H1 (cell line): ENCODE results near the gene DYNC1LI1. TPM values are rescaled to one million over a fixed set of nuclear protein-coding genes. Genes with fewer than 3 reads are reported as not detected.

Experiments
- CTCF ChIA-PET: fragments of 300-600 bp; sonication (Branson Sonifier 250); formaldehyde crosslinking; loops from one replicate; lab custom pipeline; 2021; ENCODE audit not compliant: partially characterized antibody; lab: Charles Lee
- POLR2A ChIA-PET: fragments of 300-600 bp; sonication (Branson Sonifier 250); formaldehyde crosslinking; loops from one replicate; lab custom pipeline; 2021; ENCODE audit warnings: inconsistent platforms; ENCODE audit not compliant: partially characterized antibody; lab: Charles Lee
- DNase-seq, 2 experiments: peaks; one replicate each; pipeline versions ENCODE4 v3.0.0 to v3.0.0-alpha.2; 2010 to 2022; ENCODE audit warnings: low spot score in 2 of 2, low read depth in 1 of 2, mixed read lengths in 1 of 2
- FAIRE-seq: peaks from 2 replicates; lab custom pipeline; 2011; peaks lifted over from hg19 to GRCh38; lab: Jason Lieb, UNC
- H2AFZ ChIP-seq: 2 replicates; pipeline ENCODE4 v1.8.1; 2012; ENCODE audit warnings: low read length, inconsistent platforms
- H2AK5ac ChIP-seq: 2 replicates; pipeline ENCODE4 v1.6.1; 2013; ENCODE audit warnings: low read depth, low read length
- H2BK120ac ChIP-seq: replicated peaks from 2 replicates; pipeline ENCODE3; 2013; ENCODE audit warnings: low read depth, low read length, inconsistent platforms
- H2BK12ac ChIP-seq: 2 replicates; pipeline ENCODE4 v1.6.1; 2013; ENCODE audit warnings: low read depth, low read length
- H2BK15ac ChIP-seq: 2 replicates; pipeline ENCODE4 v1.6.1; 2013; ENCODE audit warnings: low read length
- H2BK20ac ChIP-seq: 2 replicates; pipeline ENCODE4 v1.6.1; 2013; ENCODE audit warnings: low read length
- H2BK5ac ChIP-seq: 2 replicates; pipeline ENCODE4 v1.6.1; 2013; ENCODE audit warnings: low read depth, low read length
- H3K14ac ChIP-seq: 2 replicates; pipeline ENCODE4 v1.6.1; 2013; ENCODE audit warnings: inconsistent platforms; ENCODE audit not compliant: insufficient read length
- H3K18ac ChIP-seq: 2 replicates; pipeline ENCODE4 v1.6.1; 2013; ENCODE audit warnings: low read length; ENCODE audit errors: extremely low read depth
- H3K23ac ChIP-seq: 2 replicates; pipeline ENCODE4 v1.6.1; 2013; ENCODE audit warnings: inconsistent platforms; ENCODE audit not compliant: insufficient read length
- H3K23me2 ChIP-seq: 2 replicates; pipeline ENCODE4 v1.6.1; 2013; ENCODE audit warnings: low read depth, low read length
- H3K27ac ChIP-seq: 2 replicates; pipeline ENCODE4 v1.6.1; 2011; ENCODE audit warnings: low read depth, low read length, inconsistent platforms
- H3K27me3 ChIP-seq, 4 experiments: replicated peaks in 1 of 4; 1 replicate in 1 of 4; 2 replicates in 3 of 4; pipeline versions ENCODE4 v1.6.1 to v1.8.1; 2011 to 2013; ENCODE audit warnings: low read length in 3 of 4, mild to moderate bottlenecking in 3 of 4, inconsistent platforms in 2 of 4, mixed read lengths in 2 of 4, moderate library complexity in 1 of 4; ENCODE audit not compliant: control insufficient read depth in 3 of 4, insufficient read depth in 3 of 4; ENCODE audit errors: extremely low read depth in 1 of 4
- H3K36me3 ChIP-seq, 4 experiments: 2 replicates each; pipeline versions ENCODE4 v1.6.1 to v1.8.1; 2011 to 2013; ENCODE audit warnings: mild to moderate bottlenecking in 4 of 4, low read length in 3 of 4, moderate library complexity in 2 of 4, control low read depth in 1 of 4, inconsistent platforms in 1 of 4; ENCODE audit not compliant: insufficient read depth in 4 of 4, control insufficient read depth in 2 of 4
- H3K4ac ChIP-seq: replicated peaks from 2 replicates; pipeline ENCODE3; 2013; ENCODE audit warnings: low read length, low read depth, mixed read lengths, inconsistent platforms; ENCODE audit not compliant: insufficient read length
- H3K4me1 ChIP-seq, 4 experiments: replicated peaks in 1 of 4; 1 replicate in 1 of 4; 2 replicates in 3 of 4; pipeline versions ENCODE4 v1.6.1 to v1.8.1; 2011 to 2013; ENCODE audit warnings: low read length in 3 of 4, inconsistent platforms in 2 of 4, mixed read lengths in 1 of 4; ENCODE audit not compliant: insufficient read depth in 4 of 4, control insufficient read depth in 3 of 4
- H3K4me2 ChIP-seq, 2 experiments: 2 replicates each; pipeline versions ENCODE4 v1.6.1 to v1.8.1; 2011 to 2013; ENCODE audit warnings: low read depth in 2 of 2, low read length in 2 of 2, control low read depth in 1 of 2, inconsistent platforms in 1 of 2, mild to moderate bottlenecking in 1 of 2; ENCODE audit not compliant: insufficient read depth in 1 of 2
- H3K4me3 ChIP-seq, 4 experiments: fragments of 200-600, 300-600 bp in 1 of 4; sonication (generic), shearing (Covaris generic), sonication (Bioruptor Twin) in 1 of 4; 2 replicates each; pipeline versions ENCODE4 v1.5.1 to v1.8.1; 2011 to 2016; ENCODE audit warnings: low read length in 4 of 4, low read depth in 3 of 4, control low read depth in 2 of 4, inconsistent platforms in 2 of 4, mild to moderate bottlenecking in 2 of 4, mixed read lengths in 1 of 4, moderate library complexity in 1 of 4; ENCODE audit not compliant: insufficient read depth in 2 of 4; ENCODE audit errors: extremely low read depth in 1 of 4
- H3K56ac ChIP-seq: replicated peaks from 2 replicates; pipeline ENCODE3; 2013; ENCODE audit warnings: low read depth, mild to moderate bottlenecking, mixed read lengths, low read length, inconsistent platforms; ENCODE audit not compliant: insufficient read length
- H3K79me1 ChIP-seq: 2 replicates; pipeline ENCODE4 v1.6.1; 2013; ENCODE audit warnings: low read depth, low read length, control low read depth
- H3K79me2 ChIP-seq, 2 experiments: 2 replicates each; pipeline versions ENCODE4 v1.6.1 to v1.8.1; 2012 to 2013; ENCODE audit warnings: low read length in 2 of 2, mild to moderate bottlenecking in 2 of 2, inconsistent platforms in 1 of 2; ENCODE audit not compliant: insufficient read depth in 2 of 2, control insufficient read depth in 1 of 2
- H3K9ac ChIP-seq, 4 experiments: replicated peaks in 1 of 4; 1 replicate in 1 of 4; 2 replicates in 3 of 4; pipeline versions ENCODE4 v1.6.1 to v1.8.1; 2011 to 2013; ENCODE audit warnings: low read depth in 3 of 4, low read length in 3 of 4, control low read depth in 2 of 4, mild to moderate bottlenecking in 2 of 4, moderate library complexity in 2 of 4, inconsistent platforms in 1 of 4; ENCODE audit errors: extremely low read depth in 1 of 4
- H3K9me3 ChIP-seq, 2 experiments: 2 replicates each; pipeline versions ENCODE4 v1.6.1 to v1.8.1; 2012 to 2013; ENCODE audit warnings: mild to moderate bottlenecking in 2 of 2, moderate library complexity in 2 of 2, control low read depth in 1 of 2, inconsistent platforms in 1 of 2, low read depth in 1 of 2, low read length in 1 of 2, mixed read lengths in 1 of 2; ENCODE audit not compliant: insufficient read depth in 2 of 2
- H4K20me1 ChIP-seq, 2 experiments: replicated peaks in 1 of 2; 2 replicates each; pipeline versions ENCODE3 to v1.8.1; 2011 to 2013; ENCODE audit warnings: inconsistent platforms in 2 of 2, low read length in 2 of 2, mild to moderate bottlenecking in 1 of 2; ENCODE audit not compliant: insufficient read depth in 2 of 2, control insufficient read depth in 1 of 2
- H4K5ac ChIP-seq: 2 replicates; pipeline ENCODE4 v1.6.1; 2013; ENCODE audit warnings: low read length, low read depth, mixed read lengths, inconsistent platforms; ENCODE audit not compliant: insufficient read length
- H4K8ac ChIP-seq: 2 replicates; pipeline ENCODE4 v1.8.0; 2013; ENCODE audit warnings: mild to moderate bottlenecking, moderate library complexity, low read length, inconsistent platforms; ENCODE audit not compliant: insufficient read depth; ENCODE audit errors: extremely low read depth
- H4K91ac ChIP-seq: replicated peaks from 2 replicates; pipeline ENCODE3; 2013; ENCODE audit warnings: low read length, mixed read lengths, inconsistent platforms; ENCODE audit not compliant: insufficient read length
- CREB1 ChIP-seq: IDR thresholded peaks from 2 replicates; pipeline ENCODE4 v1.6.1; 2012; ENCODE audit warnings: inconsistent platforms
- CTCF ChIP-seq, 3 experiments: IDR thresholded peaks; 1 replicate in 2 of 3; 2 replicates in 1 of 3; pipeline versions ENCODE4 v1.5.1 to v1.6.1; 2011; ENCODE audit warnings: low read length in 3 of 3, mild to moderate bottlenecking in 3 of 3, inconsistent platforms in 2 of 3, low read depth in 1 of 3, moderate library complexity in 1 of 3; ENCODE audit not compliant: insufficient read depth in 1 of 3; ENCODE audit errors: control extremely low read depth in 1 of 3
- EZH2 ChIP-seq: fragments of 200-600 bp; sonication (generic); IDR thresholded peaks from 2 replicates; pipeline ENCODE4 v1.7.1; 2012; ENCODE audit warnings: low read depth, mild to moderate bottlenecking, moderate library complexity, low read length, inconsistent platforms; ENCODE audit not compliant: severe bottlenecking
- KDM4A ChIP-seq: IDR thresholded peaks from one replicate; pipeline ENCODE4 v1.7.1; 2012; ENCODE audit warnings: low read depth, mild to moderate bottlenecking, moderate library complexity, low read length, inconsistent platforms; ENCODE audit not compliant: severe bottlenecking
- KDM5A ChIP-seq: fragments of 200-600 bp; IDR thresholded peaks from 2 replicates; pipeline ENCODE4 v1.7.1; 2012; ENCODE audit warnings: mild to moderate bottlenecking, low read length, inconsistent platforms, mixed read lengths
- MAFK ChIP-seq: IDR thresholded peaks from 2 replicates; pipeline ENCODE4 v1.6.1; 2012; ENCODE audit warnings: low read depth, mild to moderate bottlenecking, improper control_type of control experiment, low read length
- SP1 ChIP-seq: IDR thresholded peaks from 2 replicates; pipeline ENCODE4 v1.6.1; 2011; ENCODE audit warnings: low read depth, low read length
- SP2 ChIP-seq: IDR thresholded peaks from 2 replicates; pipeline ENCODE4 v1.6.1; 2012; ENCODE audit warnings: mild to moderate bottlenecking, low read length, inconsistent platforms
- SP4 ChIP-seq: IDR thresholded peaks from 2 replicates; pipeline ENCODE4 v1.6.1; 2012; ENCODE audit warnings: low read length, inconsistent platforms
- SRF ChIP-seq: IDR thresholded peaks from 2 replicates; pipeline ENCODE4 v1.6.1; 2011; ENCODE audit warnings: mild to moderate bottlenecking, low read depth, low read length, moderate library complexity
- WGBS, 2 experiments: shearing (Covaris generic) in 1 of 2; methylation state at CpG; one replicate each; pipeline versions ENCODE4 v1.1.6 to v1.1.7; 2013 to 2015; ENCODE audit warnings: low lambda C conversion rate in 2 of 2, mixed read lengths in 2 of 2, inconsistent platforms in 1 of 2, low coverage in 1 of 2, missing lambda C conversion rate in 1 of 2; ENCODE audit not compliant: insufficient replicate concordance in 2 of 2, insufficient coverage in 1 of 2, insufficient read length in 1 of 2; ENCODE audit errors: extremely low coverage in 1 of 2, missing lambda C conversion rate in 1 of 2; 5-methylcytosine and 5-hydroxymethylcytosine counted together
- polyA plus RNA-seq, 7 experiments: library from polyadenylated mRNA; depleted of rRNA in 3 of 7; stranded (reverse) in 5 of 7; unstranded in 2 of 7; fragments of >200 nt in 5 of 7; fragments of 200-250 nt in 2 of 7; gene quantifications; 1 replicate in 5 of 7; 2 replicates in 1 of 7; 4 replicates in 1 of 7; pipeline versions ENCODE4 v1.2.1 to v1.2.3, GENCODE V29; 2011 to 2013; ENCODE audit warnings: missing spikeins in 2 of 7, mixed read lengths in 2 of 7
- total RNA-seq: library from RNA; stranded (reverse); fragmentation: NEBNext Ultra II Directional; extraction: Animal tissue kit (Norgen Biotek cat#: 25700); gene quantifications from 2 replicates; pipeline ENCODE4 v1.2.1, GENCODE V29; 2021

Gene DYNC1LI1
- total and polyA plus RNA-seq, 2 of the 8 experiments (the other 6 are each of a cell fraction or from before 2014, with no cell fraction given), result 13.6 to 45.1 TPM

DNA sequence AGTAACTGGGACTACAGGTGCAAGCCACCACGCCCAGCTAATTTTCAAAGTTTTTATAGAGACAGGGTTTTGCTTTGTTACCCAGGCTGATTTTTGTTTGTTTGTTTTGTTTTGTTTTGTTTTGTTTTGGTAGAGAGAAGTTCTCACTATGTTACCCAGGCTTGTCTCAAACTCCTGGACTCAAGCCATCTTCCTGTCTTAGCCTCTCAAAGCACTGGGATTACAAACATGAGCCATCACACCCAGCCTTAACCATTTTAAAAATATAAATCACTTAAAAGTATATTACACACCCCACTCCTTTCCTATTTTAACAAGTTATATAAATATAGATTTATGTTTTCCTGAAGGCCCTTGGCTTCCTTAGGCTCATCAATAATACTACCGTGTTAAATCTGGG is 6.5 kb upstream of the DYNC1LI1 start:
- H2BK20ac ChIP-seq, result no peak overlapping the region
- H4K20me1 ChIP-seq, result no peaks in the 10 kb centered on the region
- H4K91ac ChIP-seq, result no peak overlapping the region
- 86% methylated on average over 2 of the region's 2 CpGs; no CpG with 5 or more reads in 1 of the 2 experiments for WGBS, 2 experiments
- H3K4me3 ChIP-seq, result no peak overlapping the region
- no peak overlapping the region for H2BK5ac ChIP-seq
- no peak for FAIRE-seq
- no peak overlapping the region for H2BK15ac ChIP-seq
- no peak overlapping the region for H2BK120ac ChIP-seq
- peaks cover 0 to 5% of the 10 kb centered on the region in 2 experiments; a peak in 1 of 4 replicates for H3K79me2 ChIP-seq
- H3K4me2 ChIP-seq, result no peak overlapping the region
- H2BK12ac ChIP-seq, result no peak overlapping the region
- H3K23me2 ChIP-seq, result no peaks in the 10 kb centered on the region
- DNase-seq, result no peak
- no peak overlapping the region for H3K14ac ChIP-seq
- H3K4ac ChIP-seq, result no peak overlapping the region
- H3K9ac ChIP-seq, result no peak overlapping the region
- no peak overlapping the region for H2AK5ac ChIP-seq
- H3K27me3 ChIP-seq, result no peaks in the 10 kb centered on the region
- H3K27ac ChIP-seq, result no peak overlapping the region
- H3K79me1 ChIP-seq, result no peaks in the 10 kb centered on the region
- H3K9me3 ChIP-seq, result no peaks in the 10 kb centered on the region; a peak in 1 of 4 replicates
- H3K18ac ChIP-seq, result no peak overlapping the region
- H3K4me1 ChIP-seq, result no peaks in the 10 kb centered on the region
- H3K36me3 ChIP-seq, result no peaks in the 10 kb centered on the region
- POLR2A ChIA-PET, result interaction anchor here (0.6 to 1.2 kb wide), 3 partner anchors 9 to 84 kb away, joined by 3 to 8 read pairs (median 3); no protein-coding TSS in a partner anchor
- CTCF ChIA-PET, result interaction anchor here (1.0 to 3.3 kb wide), 3 partner anchors 12 to 282 kb away, joined by 3 to 13 read pairs (median 4); no protein-coding TSS in a partner anchor
- no peak overlapping the region for H3K56ac ChIP-seq
- H3K23ac ChIP-seq, result no peak overlapping the region
- TF ChIP-seq SP4, result no peak
- no peak for TF ChIP-seq CREB1
- TF ChIP-seq CTCF (IDR thresholded peaks at IDR 0.05; ENCODE audit: control extremely low read depth in 1 of 3, insufficient read depth in 1 of 3, low read depth in 1 of 3, low read length in 3 of 3), result no peak
- TF ChIP-seq KDM5A, result no peak
- no peak for TF ChIP-seq SP1
- no peak for TF ChIP-seq SP2
- no peak for TF ChIP-seq KDM4A
- no peak for TF ChIP-seq EZH2
- TF ChIP-seq MAFK, result no peak
- TF ChIP-seq SRF, result no peak
- H2AFZ ChIP-seq, result no peak overlapping the region
- no peak overlapping the region for H4K8ac ChIP-seq
- no peak overlapping the region for H4K5ac ChIP-seq
